Naive thymus-derived CD4-positive, alpha-beta T cell (primary cell): Measurements from ENCODE around the gene RASAL2. TPM values are rescaled to one million over a fixed set of nuclear protein-coding genes. Genes with fewer than 3 reads are reported as not detected.

Experiments used
- ATAC-seq: fragments of 150-1000 bp; cut with Tn5 transposase; 2 replicates; pipeline ENCODE4 v1.10.0; 2021; ENCODE audit warnings: mild to moderate bottlenecking, moderate library complexity
- CTCF ChIA-PET: fragments of 350-600 bp; sonication (Branson Sonifier 250); formaldehyde crosslinking; loops from one replicate; lab custom pipeline; 2021; ENCODE audit warnings: antibody characterized with exemption; lab: Charles Lee
- POLR2A ChIA-PET: fragments of 350-600 bp; sonication (Branson Sonifier 250); formaldehyde crosslinking; loops from one replicate; lab custom pipeline; 2021; ENCODE audit warnings: antibody characterized with exemption, inconsistent platforms; lab: Charles Lee
- DNase-seq, 9 donors: peaks; one replicate each; pipeline versions ENCODE4 v3.0.0 to v3.0.0-alpha.2; 2020 to 2022; ENCODE audit warnings: mixed read lengths in 1 of 9
- H3K27ac ChIP-seq: one replicate; pipeline ENCODE4 v1.7.0; 2013; ENCODE audit warnings: mild to moderate bottlenecking, low read depth, low read length, moderate library complexity
- H3K27me3 ChIP-seq, 2 donors: one replicate each; pipeline ENCODE4 v1.7.0; 2013; ENCODE audit warnings: low read length in 2 of 2, mild to moderate bottlenecking in 2 of 2, moderate library complexity in 2 of 2; ENCODE audit not compliant: control insufficient read depth in 2 of 2, insufficient read depth in 2 of 2
- H3K36me3 ChIP-seq, 3 experiments: 1 replicate in 2 of 3; 2 replicates in 1 of 3; pipeline ENCODE4 v1.7.0; 2013; ENCODE audit warnings: low read length in 3 of 3, mild to moderate bottlenecking in 3 of 3, moderate library complexity in 1 of 3; ENCODE audit not compliant: insufficient read depth in 3 of 3, control insufficient read depth in 2 of 3
- H3K4me1 ChIP-seq, 2 donors: one replicate each; pipeline ENCODE4 v1.7.0; 2013; ENCODE audit warnings: low read length in 2 of 2, mild to moderate bottlenecking in 2 of 2, moderate library complexity in 1 of 2; ENCODE audit not compliant: control insufficient read depth in 2 of 2, insufficient read depth in 2 of 2
- H3K4me3 ChIP-seq: 2 replicates; pipeline ENCODE4 v1.7.0; 2013; ENCODE audit warnings: mild to moderate bottlenecking, low read length
- H3K9me3 ChIP-seq, 3 experiments: 1 replicate in 2 of 3; 2 replicates in 1 of 3; pipeline ENCODE4 v1.7.0; 2013; ENCODE audit warnings: low read length in 3 of 3; ENCODE audit not compliant: control insufficient read depth in 2 of 3
- H3K27ac Mint-ChIP-seq, 9 donors: one replicate each; pipeline ENCODE4 v1.8.0; 2020 to 2022; ENCODE audit warnings: mixed read lengths in 9 of 9, mild to moderate bottlenecking in 8 of 9, moderate library complexity in 5 of 9, inconsistent platforms in 2 of 9
- H3K27me3 Mint-ChIP-seq, 5 donors: one replicate each; pipeline ENCODE4 v1.8.0; 2021 to 2022; ENCODE audit warnings: mixed read lengths in 5 of 5, mild to moderate bottlenecking in 1 of 5
- H3K36me3 Mint-ChIP-seq, 5 donors: one replicate each; pipeline ENCODE4 v1.8.0; 2020 to 2022; ENCODE audit warnings: mixed read lengths in 5 of 5, mild to moderate bottlenecking in 3 of 5, inconsistent platforms in 1 of 5
- H3K4me1 Mint-ChIP-seq, 7 donors: one replicate each; pipeline ENCODE4 v1.8.0; 2020 to 2022; ENCODE audit warnings: mixed read lengths in 7 of 7, mild to moderate bottlenecking in 3 of 7, inconsistent platforms in 1 of 7
- H3K4me3 Mint-ChIP-seq, 10 donors: one replicate each; pipeline ENCODE4 v1.8.0; 2020 to 2022; ENCODE audit warnings: mild to moderate bottlenecking in 10 of 10, mixed read lengths in 10 of 10, moderate library complexity in 6 of 10, inconsistent platforms in 2 of 10
- H3K9me3 Mint-ChIP-seq, 11 donors: one replicate each; pipeline ENCODE4 v1.8.0; 2020 to 2022; ENCODE audit warnings: mixed read lengths in 11 of 11, mild to moderate bottlenecking in 4 of 11, inconsistent platforms in 1 of 11, moderate library complexity in 1 of 11
- intact Hi-C, 2 donors: fragments of 100-400 bp; cut with micrococcal nuclease; formaldehyde crosslinking; loops; one replicate each; pipeline ENCODE4 v1.15.1; 2023
- polyA plus RNA-seq, 2 donors: library from polyadenylated mRNA; unstranded; fragments of 300-500 nt; fragmentation: Illumina TruSeq; gene quantifications; one replicate each; pipeline ENCODE4 v1.2.3, GENCODE V29; 2021
- total RNA-seq, 6 experiments: library from RNA in 5 of 6; stranded (reverse) in 5 of 6; gene quantifications; 1 replicate in 5 of 6; 2 replicates in 1 of 6; pipeline ENCODE4 v1.2.3 and lab custom pipeline; 2021 to 2026

The RASAL2 gene
- total and polyA plus RNA-seq, 7 experiments from 2014 or later: 0.11 to 0.69 (median 0.15) TPM; not detected in 3

DNA sequence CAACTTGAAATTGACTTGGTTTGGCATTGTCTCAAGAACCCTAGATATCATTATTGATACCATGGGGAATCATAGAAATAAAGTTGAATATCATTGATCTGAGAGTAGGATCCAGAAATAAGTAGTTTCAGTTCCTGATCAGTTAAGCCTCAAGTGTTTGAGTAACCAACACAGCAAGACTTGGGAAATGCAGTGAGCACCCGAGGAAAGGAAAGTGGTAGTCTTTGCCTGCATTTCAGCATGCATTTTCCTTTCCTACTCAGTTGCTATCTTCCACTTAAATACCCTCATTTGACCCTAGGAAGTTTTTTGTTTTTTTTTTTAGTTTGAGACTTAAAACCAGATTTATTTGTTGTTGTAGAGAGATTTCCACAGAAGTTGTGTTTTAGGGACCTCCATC lies 383.9 kb downstream of the RASAL2 start:
- no peaks in the 10 kb centered on the region for H3K9me3 Mint-ChIP-seq
- H3K27ac ChIP-seq: no peak overlapping the region
- H3K4me1 ChIP-seq: no peaks in the 10 kb centered on the region
- no peaks in the 10 kb centered on the region for H3K9me3 ChIP-seq
- H3K27me3 ChIP-seq: no peaks in the 10 kb centered on the region
- H3K4me1 Mint-ChIP-seq: no peaks in the 10 kb centered on the region
- no peak overlapping the region for H3K4me3 Mint-ChIP-seq
- H3K27ac Mint-ChIP-seq: no peak overlapping the region
- H3K4me3 ChIP-seq: no peak overlapping the region
- ChIA-PET POLR2A (no interaction called here), CTCF (no interaction called here)
- H3K27me3 Mint-ChIP-seq: peaks cover 8 to 46% (median 22%) of the 10 kb centered on the region in 5 donors
- intact Hi-C loops: no loop called here
- no peaks in the 10 kb centered on the region for H3K36me3 ChIP-seq
- no peak for ATAC-seq
- DNase-seq: no peak
- H3K36me3 Mint-ChIP-seq: no peaks in the 10 kb centered on the region

DNA sequence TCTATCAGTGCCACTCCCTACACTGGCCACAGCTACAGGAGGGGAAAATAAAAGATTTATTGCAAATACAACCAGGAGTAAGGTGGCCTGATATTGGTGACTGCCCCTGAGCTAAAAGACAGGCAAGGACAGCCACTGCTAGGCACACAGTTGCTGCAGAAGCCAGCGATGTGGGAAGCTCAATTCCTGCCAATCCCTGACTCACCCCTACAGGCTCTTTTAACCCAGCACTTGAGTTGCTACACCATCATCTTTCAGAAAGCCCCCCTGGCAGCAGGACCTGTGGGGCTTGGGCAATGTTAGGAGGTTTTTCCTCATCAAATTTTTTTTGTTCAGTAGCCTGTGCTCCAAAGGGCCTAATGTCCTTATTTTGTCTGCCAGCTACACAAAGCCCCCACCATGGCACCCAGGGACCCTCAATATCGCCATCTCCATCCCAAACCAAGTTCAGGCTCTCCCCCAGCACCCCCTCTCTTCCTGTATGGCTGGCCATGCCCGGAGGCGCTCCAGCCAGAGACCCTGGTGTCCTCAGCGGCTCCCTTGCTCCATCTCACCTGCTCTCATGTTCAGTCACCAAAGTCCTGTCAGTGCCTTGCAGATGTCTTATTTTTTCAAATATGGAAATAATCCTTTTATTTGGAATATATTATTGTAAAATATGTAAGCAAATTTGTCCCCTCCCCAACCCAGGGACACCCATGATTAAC lies 389.5 kb downstream of the RASAL2 start:
- ATAC-seq (no peak), DNase-seq (no peak)
- intact Hi-C loops: no loop called here
- Histone ChIP-seq H3K36me3 (no peaks in the 10 kb centered on the region), H3K4me3 (no peak overlapping the region), H3K27me3 (no peaks in the 10 kb centered on the region), H3K27ac (no peak overlapping the region), H3K9me3 (no peaks in the 10 kb centered on the region), H3K4me1 (no peaks in the 10 kb centered on the region)
- Mint-ChIP-seq H3K36me3 (no peaks in the 10 kb centered on the region), H3K9me3 (no peaks in the 10 kb centered on the region), H3K27me3 (peaks cover 6 to 21% (median 20%) of the 10 kb centered on the region in 5 donors), H3K4me1 (peaks cover 0 to 5% (median 0%) of the 10 kb centered on the region in 7 donors), H3K27ac (no peak overlapping the region), H3K4me3 (no peak overlapping the region)
- ChIA-PET POLR2A (no interaction called here), CTCF (no interaction called here)

DNA sequence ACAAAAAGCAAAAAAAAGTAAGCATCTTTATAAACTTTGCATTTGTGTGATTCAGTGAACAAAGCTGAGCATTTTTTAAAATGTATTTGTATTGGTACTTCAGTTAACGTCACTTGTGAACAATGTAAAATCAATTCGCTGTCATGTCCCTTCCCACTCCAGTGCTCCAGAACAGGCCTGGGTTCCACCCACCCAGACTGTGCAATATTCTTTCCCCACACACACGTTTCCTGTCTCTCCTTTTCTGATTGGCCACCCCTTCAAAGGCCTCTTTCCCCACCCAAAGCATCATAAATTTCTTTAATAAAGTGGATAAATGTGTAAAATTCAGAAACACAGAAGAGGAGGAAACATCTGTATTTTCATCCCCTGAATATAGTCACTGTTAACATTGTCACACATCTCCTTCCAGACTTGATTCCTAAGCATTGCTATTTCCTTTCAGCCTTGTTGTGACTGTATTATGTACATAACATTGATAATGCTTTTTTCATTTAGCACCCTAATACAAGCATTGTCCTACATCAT lies 390.9 kb downstream of the RASAL2 start:
- Mint-ChIP-seq H3K4me3 (no peak overlapping the region), H3K4me1 (peaks cover 0 to 5% (median 0%) of the 10 kb centered on the region in 7 donors), H3K9me3 (no peaks in the 10 kb centered on the region), H3K27ac (no peak overlapping the region), H3K36me3 (no peaks in the 10 kb centered on the region), H3K27me3 (peaks cover 6 to 24% (median 18%) of the 10 kb centered on the region in 5 donors)
- DNase-seq: no peak
- Histone ChIP-seq H3K27me3 (no peaks in the 10 kb centered on the region), H3K9me3 (no peaks in the 10 kb centered on the region), H3K4me3 (no peak overlapping the region), H3K4me1 (no peaks in the 10 kb centered on the region), H3K27ac (no peak overlapping the region), H3K36me3 (no peaks in the 10 kb centered on the region)
- ChIA-PET POLR2A (no interaction called here), CTCF (no interaction called here)
- no peak for ATAC-seq
- intact Hi-C loops: no loop called here

DNA sequence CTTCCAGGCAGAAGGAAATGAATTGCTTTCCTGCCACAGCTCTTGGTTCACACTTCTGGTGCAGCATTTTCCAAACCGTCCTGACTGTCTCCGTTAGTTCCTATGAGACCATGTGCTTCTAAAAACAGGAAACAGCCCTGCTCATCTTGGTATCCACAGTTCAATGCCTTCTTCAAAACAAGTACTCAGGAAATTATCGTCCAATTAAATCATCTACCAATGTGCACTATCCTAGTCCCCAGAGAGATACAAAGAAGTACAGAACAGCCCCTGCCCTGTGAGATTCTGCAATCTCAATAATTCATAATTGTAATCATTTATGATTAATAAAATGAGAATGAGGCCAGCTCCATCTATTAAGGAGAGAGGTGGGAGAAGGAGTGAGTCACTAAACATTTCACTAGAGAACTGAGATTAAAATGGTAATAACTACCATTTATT lies 391.7 kb downstream of the RASAL2 start:
- no peak overlapping the region for H3K4me3 ChIP-seq
- H3K27ac ChIP-seq: no peak overlapping the region
- Mint-ChIP-seq H3K4me3 (no peak overlapping the region), H3K4me1 (peaks cover 0 to 5% (median 0%) of the 10 kb centered on the region in 7 donors), H3K36me3 (no peaks in the 10 kb centered on the region), H3K27ac (no peak overlapping the region), H3K9me3 (no peaks in the 10 kb centered on the region), H3K27me3 (peaks cover 6 to 24% (median 12%) of the 10 kb centered on the region in 5 donors)
- POLR2A ChIA-PET: no interaction called here
- no peaks in the 10 kb centered on the region for H3K4me1 ChIP-seq
- CTCF ChIA-PET: no interaction called here
- ATAC-seq (no peak), DNase-seq (no peak)
- no peaks in the 10 kb centered on the region for H3K27me3 ChIP-seq
- intact Hi-C loops: no loop called here
- H3K36me3 ChIP-seq: no peaks in the 10 kb centered on the region
- H3K9me3 ChIP-seq: no peaks in the 10 kb centered on the region

DNA sequence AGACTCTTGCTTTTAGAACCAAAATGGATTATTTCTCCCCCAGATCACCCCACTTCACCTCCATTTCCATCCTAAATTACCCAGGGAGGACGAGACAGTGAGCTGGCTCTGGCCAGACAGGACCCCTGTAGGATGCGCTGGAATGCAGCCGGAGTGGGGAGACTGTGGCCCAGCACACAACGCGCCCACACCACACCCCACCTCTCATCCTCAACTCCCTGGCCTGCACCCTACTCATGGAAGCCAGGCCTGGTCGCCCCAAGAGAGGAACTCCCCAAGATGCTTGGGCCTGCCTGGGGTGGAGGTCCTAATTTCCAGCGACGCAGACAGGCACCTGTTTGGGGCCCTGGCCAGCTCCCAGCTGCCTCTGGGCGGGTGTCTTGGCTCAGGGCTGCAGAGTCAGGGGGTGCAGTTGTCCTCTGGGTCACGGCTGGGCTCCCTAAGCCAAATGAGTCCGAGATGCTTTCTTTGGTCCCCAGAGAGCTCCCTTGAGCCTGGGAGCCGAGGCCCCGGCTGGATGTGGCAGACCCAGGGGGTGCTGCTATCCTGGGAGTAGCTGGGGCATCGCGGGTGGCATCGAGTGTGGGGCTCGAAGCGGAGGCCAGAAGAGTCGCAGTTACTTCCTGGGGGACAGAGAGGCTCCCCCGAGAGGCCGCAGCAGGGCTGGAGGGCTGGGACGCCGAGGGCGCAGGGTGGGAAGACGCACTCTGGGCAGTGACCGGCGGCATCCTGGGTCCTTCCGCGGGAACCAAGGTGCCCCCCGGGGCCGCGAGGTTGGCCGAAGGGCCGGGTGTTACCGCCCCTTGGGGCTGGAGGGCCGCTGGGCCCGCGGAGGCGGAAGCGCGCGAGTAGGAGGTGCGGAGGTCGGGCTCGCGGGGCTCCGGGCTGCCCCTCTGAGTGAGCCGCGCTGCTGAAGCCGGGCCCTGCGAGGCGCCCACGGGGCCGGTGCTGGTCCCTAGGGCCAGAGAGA lies 392.5 kb downstream of the RASAL2 start:
- CTCF ChIA-PET: no interaction called here
- H3K27ac ChIP-seq: no peak overlapping the region
- no peak for DNase-seq
- Mint-ChIP-seq H3K36me3 (no peaks in the 10 kb centered on the region), H3K27me3 (peaks cover 6 to 24% (median 12%) of the 10 kb centered on the region in 5 donors), H3K9me3 (no peaks in the 10 kb centered on the region), H3K4me3 (no peak overlapping the region), H3K27ac (no peak overlapping the region), H3K4me1 (peaks cover 0 to 5% (median 0%) of the 10 kb centered on the region in 7 donors)
- no peaks in the 10 kb centered on the region for H3K9me3 ChIP-seq
- H3K27me3 ChIP-seq: no peaks in the 10 kb centered on the region
- ATAC-seq: peak; percentile 29
- no peaks in the 10 kb centered on the region for H3K36me3 ChIP-seq
- intact Hi-C loops: no loop called here
- H3K4me1 ChIP-seq: no peaks in the 10 kb centered on the region
- POLR2A ChIA-PET: no interaction called here
- no peak overlapping the region for H3K4me3 ChIP-seq

DNA sequence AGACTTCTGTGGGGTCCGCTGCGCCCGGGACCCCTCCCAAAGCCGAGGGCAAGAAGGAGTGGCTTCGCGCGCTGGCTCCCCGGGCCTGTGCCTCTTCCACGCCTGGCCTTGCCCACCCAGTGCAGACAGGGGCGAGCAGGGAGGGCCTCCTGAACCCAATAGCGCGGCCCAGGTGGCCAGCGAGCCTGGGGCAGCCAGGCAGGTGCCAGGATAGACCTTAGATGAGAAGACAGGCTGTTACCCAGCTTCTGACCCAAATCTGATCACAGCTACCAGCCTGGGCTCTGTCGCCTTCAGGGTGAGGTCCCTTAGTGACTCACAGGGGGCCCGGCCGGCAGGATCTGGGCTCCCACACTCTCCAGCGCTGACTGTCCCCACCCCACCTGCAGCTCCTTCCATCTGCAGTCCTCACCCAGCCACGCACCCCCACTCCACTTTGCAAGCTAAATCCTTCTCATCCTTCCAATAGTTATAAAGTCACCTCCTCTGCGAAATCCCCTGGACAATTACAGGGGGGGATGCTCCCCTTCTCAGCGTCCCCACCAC lies 393.2 kb downstream of the RASAL2 start:
- ChIA-PET CTCF (no interaction called here), POLR2A (no interaction called here)
- H3K9me3 ChIP-seq: no peaks in the 10 kb centered on the region
- Mint-ChIP-seq H3K9me3 (no peaks in the 10 kb centered on the region), H3K27me3 (peaks cover 6 to 24% (median 12%) of the 10 kb centered on the region in 5 donors), H3K4me3 (no peak overlapping the region), H3K27ac (peak overlapping the region in 1 of 9 donors; percentile 41), H3K36me3 (no peaks in the 10 kb centered on the region), H3K4me1 (peaks cover 0 to 5% (median 0%) of the 10 kb centered on the region in 7 donors)
- no peaks in the 10 kb centered on the region for H3K4me1 ChIP-seq
- DNase-seq (no peak), ATAC-seq (no peak)
- H3K27me3 ChIP-seq: no peaks in the 10 kb centered on the region
- intact Hi-C loops: no loop called here
- no peak overlapping the region for H3K27ac ChIP-seq
- H3K36me3 ChIP-seq: no peaks in the 10 kb centered on the region
- no peak overlapping the region for H3K4me3 ChIP-seq
